SU-DHL-6 (cell line): ENCODE results near the gene EFNA5.

ENCODE experiments used
- H2AFZ ChIP-seq: fragments of 200-600 bp; sonication (generic); 2 replicates; pipeline ENCODE4 v1.6.1; 2014; ENCODE audit warnings: low read depth, mild to moderate bottlenecking, moderate library complexity, mixed read lengths, antibody characterized with exemption, low read length; ENCODE audit not compliant: severe bottlenecking
- H3F3A ChIP-seq: fragments of 200-600 bp; shearing (Covaris generic); 2 replicates; pipeline ENCODE4 v1.6.0; 2016; ENCODE audit warnings: antibody characterized with exemption, mild to moderate bottlenecking; ENCODE audit not compliant: insufficient read depth
- H3K27ac ChIP-seq: fragments of 200-600 bp; sonication (generic); 2 replicates; pipeline ENCODE4 v1.5.1; 2016; ENCODE audit warnings: low read depth, mild to moderate bottlenecking, low read length, moderate library complexity, mixed read lengths
- H3K27me3 ChIP-seq: fragments of 200-600 bp; sonication (generic), shearing (Covaris generic); 2 replicates; pipeline ENCODE4 v1.6.0; 2014; ENCODE audit warnings: mild to moderate bottlenecking, low read length
- H3K36me3 ChIP-seq: fragments of 200-600 bp; sonication (generic); 2 replicates; pipeline ENCODE4 v1.6.1; 2014; ENCODE audit warnings: mild to moderate bottlenecking, low read length, mixed read lengths
- H3K4me2 ChIP-seq: fragments of 300-600, 200-600 bp; shearing (Covaris generic), sonication (generic); 2 replicates; pipeline ENCODE4 v1.6.0; 2014; ENCODE audit warnings: low read length, low read depth, mild to moderate bottlenecking; ENCODE audit not compliant: poor library complexity, severe bottlenecking
- H3K4me3 ChIP-seq: fragments of 200-600 bp; sonication (generic); 2 replicates; pipeline ENCODE4 v1.5.1; 2014; ENCODE audit warnings: antibody characterized with exemption, low read length, mild to moderate bottlenecking, mixed read lengths; ENCODE audit not compliant: insufficient read depth, poor library complexity, severe bottlenecking
- H3K79me2 ChIP-seq: fragments of 200-600 bp; sonication (generic); 2 replicates; pipeline ENCODE4 v1.6.1; 2014; ENCODE audit warnings: mild to moderate bottlenecking, low read length, moderate library complexity; ENCODE audit not compliant: insufficient read depth
- H3K9ac ChIP-seq: fragments of 200-600 bp; sonication (generic); 2 replicates; pipeline ENCODE4 v1.7.0; 2014; ENCODE audit warnings: mild to moderate bottlenecking, low read length
- H3K9me2 ChIP-seq: fragments of 200-600 bp; sonication (generic); replicated peaks from 2 replicates; pipeline ENCODE4 v1.6.1; 2014; ENCODE audit warnings: low read length; ENCODE audit not compliant: insufficient read depth
- H3K9me3 ChIP-seq: fragments of 200-600 bp; sonication (generic); 2 replicates; pipeline ENCODE4 v1.6.1; 2014; ENCODE audit warnings: low read length, mixed read lengths; ENCODE audit not compliant: insufficient read depth
- H4K20me1 ChIP-seq: fragments of 200-600 bp; sonication (generic); 2 replicates; pipeline ENCODE4 v1.6.1; 2014; ENCODE audit warnings: low read depth, mild to moderate bottlenecking, antibody characterized with exemption, low read length, moderate library complexity, mixed read lengths
- CTCF ChIP-seq: fragments of 200-600 bp; sonication (generic); IDR thresholded peaks from one replicate; pipeline ENCODE4 v1.5.1; 2017; ENCODE audit warnings: antibody characterized with exemption, mild to moderate bottlenecking, low read length, moderate library complexity; ENCODE audit not compliant: insufficient read depth, poor library complexity, severe bottlenecking
- EZH2phosphoT487 ChIP-seq: fragments of 200-600 bp; sonication (generic), shearing (Covaris generic); conservative IDR thresholded peaks from 2 replicates; pipeline ENCODE4 v1.6.1; 2018; ENCODE audit warnings: mild to moderate bottlenecking, antibody characterized with exemption, low read length, moderate library complexity, mixed read lengths

The EFNA5 gene

GRCh38 chr5:107457881-107458280 lies 212.9 kb downstream of the EFNA5 start:
- Histone ChIP-seq H3K9me2 (no peaks in the 10 kb centered on the region), H3K27me3 (no peaks in the 10 kb centered on the region), H4K20me1 (no peaks in the 10 kb centered on the region), H3K9ac (no peak overlapping the region), H3K36me3 (no peaks in the 10 kb centered on the region), H3K79me2 (no peaks in the 10 kb centered on the region), H3K27ac (no peak overlapping the region), H3K9me3 (no peaks in the 10 kb centered on the region), H3K4me2 (no peak overlapping the region), H3K4me3 (no peak overlapping the region), H2AFZ (no peak overlapping the region), H3F3A (no peaks in the 10 kb centered on the region)
- TF ChIP-seq EZH2phosphoT487: no peak
- TF ChIP-seq CTCF: no peak

- no peaks in the 10 kb centered on the region for H3K79me2 ChIP-seq
- no peak overlapping the region for H3K4me3 ChIP-seq
- H3K9me3 ChIP-seq: no peaks in the 10 kb centered on the region
- H3K36me3 ChIP-seq: no peaks in the 10 kb centered on the region
- H3K9me2 ChIP-seq: no peaks in the 10 kb centered on the region
- no peaks in the 10 kb centered on the region for H3F3A ChIP-seq
- H3K9ac ChIP-seq: no peak overlapping the region
- no peak overlapping the region for H2AFZ ChIP-seq
- no peaks in the 10 kb centered on the region for H4K20me1 ChIP-seq
- H3K27ac ChIP-seq: no peak overlapping the region
- TF ChIP-seq CTCF: no peak
- no peak for TF ChIP-seq EZH2phosphoT487
- H3K4me2 ChIP-seq: no peak overlapping the region
- H3K27me3 ChIP-seq: no peaks in the 10 kb centered on the region
Observed at GRCh38 chr5:107457138-107457537, 213.6 kb downstream of the EFNA5 start.

- Histone ChIP-seq H3K79me2 (no peaks in the 10 kb centered on the region), H3K4me2 (no peak overlapping the region), H3K27me3 (no peaks in the 10 kb centered on the region), H4K20me1 (no peaks in the 10 kb centered on the region), H3F3A (no peaks in the 10 kb centered on the region), H3K9me3 (no peaks in the 10 kb centered on the region), H3K9me2 (no peaks in the 10 kb centered on the region), H3K36me3 (no peaks in the 10 kb centered on the region), H3K9ac (no peak overlapping the region), H2AFZ (no peak overlapping the region), H3K27ac (no peak overlapping the region), H3K4me3 (no peak overlapping the region)
- no peak for TF ChIP-seq CTCF
- no peak for TF ChIP-seq EZH2phosphoT487
Observed at GRCh38 chr5:107456281-107456715, 214.4 kb downstream of the EFNA5 start.
